ENCODE data around the gene XAGE2.
"Not testable (repeated sequence)": the region's sequence is repeated elsewhere in the genome, so short reads cannot be mapped to it uniquely, and the experiment has no call there.

XAGE2 gene

GRCh38 chrX:52368368-52369055 is at the start of gene XAGE2:
XAGE2 (plus strand) TSS chrX:52369021; CDS start chrX:52370015, 994 bp downstream.
- DNase-seq, result no peak

- DNase-seq, result no peak
Observed at GRCh38 chrX:52337410-52337809, 31.4 kb upstream of the XAGE2 start.

- no peak for DNase-seq
Observed at GRCh38 chrX:52341493-52341892, 27.3 kb upstream of the XAGE2 start.

GRCh38 chrX:52343131-52343530 is 25.7 kb upstream of the XAGE2 start:
- not testable (repeated sequence) for DNase-seq

- peak; percentile 11 for DNase-seq
Observed at GRCh38 chrX:52345402-52345801, 23.4 kb upstream of the XAGE2 start.

GRCh38 chrX:52346174-52347165 is 22.4 kb upstream of the XAGE2 start:
- DNase-seq, result no peak

- no peak for DNase-seq
Observed at GRCh38 chrX:52349681-52350080, 19.1 kb upstream of the XAGE2 start.

GRCh38 chrX:52352551-52352950 is 16.3 kb upstream of the XAGE2 start:
- no peak for DNase-seq

- no peak for DNase-seq
Observed at GRCh38 chrX:52353838-52354237, 15.0 kb upstream of the XAGE2 start.

GRCh38 chrX:52355108-52355507 is 13.7 kb upstream of the XAGE2 start:
- no peak for DNase-seq

- DNase-seq, result no peak
Observed at GRCh38 chrX:52359614-52360232, 9.1 kb upstream of the XAGE2 start.

- DNase-seq, result no peak
Observed at GRCh38 chrX:52361941-52362340, 6.9 kb upstream of the XAGE2 start.

GRCh38 chrX:52363247-52363883 is 5.5 kb upstream of the XAGE2 start:
- DNase-seq, result no peak

- DNase-seq, result no peak
Observed at GRCh38 chrX:52378870-52379269, 10.0 kb downstream of the XAGE2 start.

GRCh38 chrX:52380993-52381392 is 12.2 kb downstream of the XAGE2 start:
- DNase-seq, result no peak

GRCh38 chrX:52410439-52411394 is 41.9 kb downstream of the XAGE2 start:
- DNase-seq, result no peak

- no peak for DNase-seq
Observed at GRCh38 chrX:52415304-52415703, 46.5 kb downstream of the XAGE2 start.

GRCh38 chrX:52416816-52417215 is 48.0 kb downstream of the XAGE2 start:
- DNase-seq, result no peak

GRCh38 chrX:52420824-52421443 is 52.1 kb downstream of the XAGE2 start:
- DNase-seq, result no peak

GRCh38 chrX:52422884-52423283 is 54.1 kb downstream of the XAGE2 start:
- no peak for DNase-seq

GRCh38 chrX:52424656-52425055 is 55.8 kb downstream of the XAGE2 start:
- DNase-seq, result no peak

Measured in activated gamma-delta T cell treated with Interleukin-2 at 50 U/mL for 16 hours (primary cell).